T-helper 22 cell (primary cell): ENCODE measurements around the gene TUBB2A.
"Not testable (repeated sequence)": the region's sequence is repeated elsewhere in the genome, so short reads cannot be mapped to it uniquely, and the experiment has no call there.

Experiments used
- DNase-seq: peaks from one replicate; pipeline ENCODE4 v3.0.0-alpha.2; 2020; ENCODE audit warnings: low read depth

The TUBB2A gene

GRCh38 chr6:3179945-3180344, 22.6 kb upstream of the TUBB2A start:
- DNase-seq, result not testable (repeated sequence)

- DNase-seq, result not testable (repeated sequence)
These were observed 21.3 kb upstream of the TUBB2A start for GRCh38 chr6:3178666-3179065.

GRCh38 chr6:3176562-3177355, 19.4 kb upstream of the TUBB2A start:
- DNase-seq, result no peak

- DNase-seq, result no peak
These were observed 18.5 kb upstream of the TUBB2A start for GRCh38 chr6:3175715-3176402.

- DNase-seq, result not testable (repeated sequence)
These were observed 16.3 kb upstream of the TUBB2A start for GRCh38 chr6:3173636-3174089.

GRCh38 chr6:3172789-3173188, 15.4 kb upstream of the TUBB2A start:
- DNase-seq, result not testable (repeated sequence)

GRCh38 chr6:3171313-3172175, 14.2 kb upstream of the TUBB2A start:
- DNase-seq, result not testable (repeated sequence)

- DNase-seq, result not testable (repeated sequence)
These were observed 13.3 kb upstream of the TUBB2A start for GRCh38 chr6:3170676-3171075.

GRCh38 chr6:3168046-3168445, 10.7 kb upstream of the TUBB2A start:
- DNase-seq, result not testable (repeated sequence)

GRCh38 chr6:3166535-3167225, 9.3 kb upstream of the TUBB2A start:
- not testable (repeated sequence) for DNase-seq

- no peak for DNase-seq
These were observed 8.5 kb upstream of the TUBB2A start for GRCh38 chr6:3165631-3166534.

GRCh38 chr6:3164388-3164787, 7.0 kb upstream of the TUBB2A start:
- DNase-seq, result no peak

GRCh38 chr6:3163248-3163594, 5.9 kb upstream of the TUBB2A start:
- DNase-seq, result no peak

GRCh38 chr6:3162565-3163247, 5.4 kb upstream of the TUBB2A start:
- DNase-seq, result peak; percentile 65

GRCh38 chr6:3162067-3162497, 4.7 kb upstream of the TUBB2A start:
- no peak for DNase-seq

GRCh38 chr6:3159805-3160781, 2.7 kb upstream of the TUBB2A start:
- DNase-seq, result peak; percentile 76

- DNase-seq, result not testable (repeated sequence)
These were observed 887 bp downstream of the TUBB2A start for GRCh38 chr6:3156184-3157130.

GRCh38 chr6:3155416-3155815, 1.9 kb downstream of the TUBB2A start:
- DNase-seq, result not testable (repeated sequence)
